Astrocyte (in vitro differentiated cells and primary cell): Measurements from ENCODE around the gene TBCEL. TPM values are rescaled to one million over a fixed set of nuclear protein-coding genes. Genes with fewer than 3 reads are reported as not detected.
A peak's percentile ranks its signal among the peaks of the same experiment; 100 is the strongest.

Experiments
- DNase-seq: peaks from one replicate; pipeline ENCODE4 v3.0.0-alpha.2; 2010; ENCODE audit warnings: low read depth
- FAIRE-seq: peaks from 2 replicates; lab custom pipeline; 2011; peaks lifted over from hg19 to GRCh38; lab: Jason Lieb, UNC
- H2AFZ ChIP-seq: 2 replicates; pipeline ENCODE4 v1.6.0; 2012; ENCODE audit warnings: low read depth, low read length, inconsistent platforms
- H3K27ac ChIP-seq: 2 replicates; pipeline ENCODE4 v1.5.1; 2011; ENCODE audit warnings: low read depth, low read length, inconsistent platforms
- H3K27me3 ChIP-seq: 2 replicates; pipeline ENCODE4 v1.6.0; 2011; ENCODE audit warnings: low read length, inconsistent platforms; ENCODE audit not compliant: insufficient read depth
- H3K36me3 ChIP-seq: 2 replicates; pipeline ENCODE4 v1.5.1; 2011; ENCODE audit warnings: low read length, inconsistent platforms; ENCODE audit not compliant: insufficient read depth
- H3K4me1 ChIP-seq: 2 replicates; pipeline ENCODE4 v1.5.1; 2011; ENCODE audit warnings: low read length, inconsistent platforms; ENCODE audit not compliant: insufficient read depth
- H3K4me2 ChIP-seq: 2 replicates; pipeline ENCODE4 v1.6.0; 2012; ENCODE audit warnings: low read length, inconsistent platforms
- H3K4me3 ChIP-seq: 2 replicates; pipeline ENCODE4 v1.5.1; 2011; ENCODE audit warnings: low read depth, mild to moderate bottlenecking, low read length, inconsistent platforms; ENCODE audit not compliant: insufficient read depth
- H3K79me2 ChIP-seq: 2 replicates; pipeline ENCODE4 v1.6.0; 2012; ENCODE audit warnings: mild to moderate bottlenecking, low read length, inconsistent platforms; ENCODE audit not compliant: insufficient read depth
- H3K9ac ChIP-seq: 2 replicates; pipeline ENCODE4 v1.6.0; 2012; ENCODE audit warnings: mild to moderate bottlenecking, low read length, inconsistent platforms
- H3K9me3 ChIP-seq: 2 replicates; pipeline ENCODE4 v1.5.1; 2012; ENCODE audit warnings: low read depth, mild to moderate bottlenecking, low read length, inconsistent platforms; ENCODE audit not compliant: insufficient read depth
- H4K20me1 ChIP-seq: 2 replicates; pipeline ENCODE4 v1.6.0; 2012; ENCODE audit warnings: low read length, inconsistent platforms; ENCODE audit not compliant: insufficient read depth
- H3K27ac Mint-ChIP-seq: one replicate; pipeline ENCODE4 v1.8.0; 2021; ENCODE audit warnings: mild to moderate bottlenecking, mixed read lengths; ENCODE audit not compliant: unreplicated experiment
- H3K27me3 Mint-ChIP-seq: one replicate; pipeline ENCODE4 v1.8.0; 2021; ENCODE audit warnings: low read depth, mixed read lengths; ENCODE audit not compliant: unreplicated experiment
- H3K36me3 Mint-ChIP-seq: one replicate; pipeline ENCODE4 v1.8.0; 2021; ENCODE audit warnings: low read depth, mixed read lengths; ENCODE audit not compliant: unreplicated experiment
- H3K4me1 Mint-ChIP-seq: one replicate; pipeline ENCODE4 v1.8.0; 2021; ENCODE audit warnings: low read depth, mixed read lengths; ENCODE audit not compliant: unreplicated experiment
- H3K4me3 Mint-ChIP-seq: one replicate; pipeline ENCODE4 v1.8.0; 2021; ENCODE audit warnings: mild to moderate bottlenecking, moderate library complexity, mixed read lengths; ENCODE audit not compliant: unreplicated experiment
- H3K9me3 Mint-ChIP-seq: one replicate; pipeline ENCODE4 v1.8.0; 2021; ENCODE audit warnings: mild to moderate bottlenecking, mixed read lengths; ENCODE audit not compliant: unreplicated experiment
- EZH2 ChIP-seq: IDR thresholded peaks from 2 replicates; pipeline ENCODE4 v1.6.1; 2012; ENCODE audit warnings: mild to moderate bottlenecking, low read length, inconsistent platforms; ENCODE audit not compliant: insufficient read depth
- total RNA-seq: library from RNA; stranded (reverse); gene quantifications from 2 replicates; pipeline ENCODE4 v1.2.1, GENCODE V29; 2021
- TF ChIP-seq, protein P1 (sequence below): IDR thresholded peaks from 2 replicates; pipeline ENCODE4 v1.5.1; 2011; ENCODE audit warnings: low read depth, mild to moderate bottlenecking, inconsistent platforms, low read length, moderate library complexity; ENCODE audit not compliant: insufficient read depth

TBCEL gene
- total RNA-seq, 1 donor from 2014 or later: 25.9 TPM

DNA sequence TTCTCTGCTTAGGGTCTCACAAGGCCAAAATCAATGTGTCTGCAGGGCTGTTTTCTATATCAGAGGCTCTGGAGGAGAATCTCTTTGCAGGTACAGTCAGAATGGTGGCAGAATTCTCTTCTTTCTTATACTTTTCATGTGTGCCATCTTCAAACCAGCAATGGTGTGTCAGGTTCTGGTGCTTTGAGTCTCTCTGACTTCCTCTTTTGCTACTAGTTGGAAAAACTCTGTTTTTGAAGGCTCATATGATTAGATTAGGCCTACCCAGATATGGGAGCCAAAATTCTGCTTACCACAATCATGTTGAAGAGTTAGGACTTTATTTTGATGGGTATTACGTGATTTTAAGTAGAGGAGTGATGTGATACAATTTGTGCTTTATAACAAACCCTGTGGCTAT is 58.3 kb downstream of the TBCEL start:
- no peak overlapping the region for H2AFZ ChIP-seq
- no peak overlapping the region for H3K9ac ChIP-seq
- H3K36me3 ChIP-seq: peaks cover 8% of the 10 kb centered on the region
- TF ChIP-seq, protein P1, sequence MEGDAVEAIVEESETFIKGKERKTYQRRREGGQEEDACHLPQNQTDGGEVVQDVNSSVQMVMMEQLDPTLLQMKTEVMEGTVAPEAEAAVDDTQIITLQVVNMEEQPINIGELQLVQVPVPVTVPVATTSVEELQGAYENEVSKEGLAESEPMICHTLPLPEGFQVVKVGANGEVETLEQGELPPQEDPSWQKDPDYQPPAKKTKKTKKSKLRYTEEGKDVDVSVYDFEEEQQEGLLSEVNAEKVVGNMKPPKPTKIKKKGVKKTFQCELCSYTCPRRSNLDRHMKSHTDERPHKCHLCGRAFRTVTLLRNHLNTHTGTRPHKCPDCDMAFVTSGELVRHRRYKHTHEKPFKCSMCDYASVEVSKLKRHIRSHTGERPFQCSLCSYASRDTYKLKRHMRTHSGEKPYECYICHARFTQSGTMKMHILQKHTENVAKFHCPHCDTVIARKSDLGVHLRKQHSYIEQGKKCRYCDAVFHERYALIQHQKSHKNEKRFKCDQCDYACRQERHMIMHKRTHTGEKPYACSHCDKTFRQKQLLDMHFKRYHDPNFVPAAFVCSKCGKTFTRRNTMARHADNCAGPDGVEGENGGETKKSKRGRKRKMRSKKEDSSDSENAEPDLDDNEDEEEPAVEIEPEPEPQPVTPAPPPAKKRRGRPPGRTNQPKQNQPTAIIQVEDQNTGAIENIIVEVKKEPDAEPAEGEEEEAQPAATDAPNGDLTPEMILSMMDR: no peak
- TF ChIP-seq EZH2: no peak
- Mint-ChIP-seq H3K36me3 (peaks cover 17% of the 10 kb centered on the region), H3K4me3 (no peak overlapping the region), H3K27ac (no peak overlapping the region), H3K9me3 (no peaks in the 10 kb centered on the region), H3K27me3 (no peaks in the 10 kb centered on the region), H3K4me1 (peaks cover 7% of the 10 kb centered on the region)
- H3K79me2 ChIP-seq: no peaks in the 10 kb centered on the region
- no peak overlapping the region for H3K4me3 ChIP-seq
- no peak for FAIRE-seq
- H3K4me2 ChIP-seq: no peak overlapping the region
- H3K27ac ChIP-seq: no peak overlapping the region
- H4K20me1 ChIP-seq: peaks cover 24% of the 10 kb centered on the region
- H3K4me1 ChIP-seq: peaks cover 4% of the 10 kb centered on the region
- no peaks in the 10 kb centered on the region for H3K9me3 ChIP-seq
- DNase-seq: no peak
- H3K27me3 ChIP-seq: no peaks in the 10 kb centered on the region

DNA sequence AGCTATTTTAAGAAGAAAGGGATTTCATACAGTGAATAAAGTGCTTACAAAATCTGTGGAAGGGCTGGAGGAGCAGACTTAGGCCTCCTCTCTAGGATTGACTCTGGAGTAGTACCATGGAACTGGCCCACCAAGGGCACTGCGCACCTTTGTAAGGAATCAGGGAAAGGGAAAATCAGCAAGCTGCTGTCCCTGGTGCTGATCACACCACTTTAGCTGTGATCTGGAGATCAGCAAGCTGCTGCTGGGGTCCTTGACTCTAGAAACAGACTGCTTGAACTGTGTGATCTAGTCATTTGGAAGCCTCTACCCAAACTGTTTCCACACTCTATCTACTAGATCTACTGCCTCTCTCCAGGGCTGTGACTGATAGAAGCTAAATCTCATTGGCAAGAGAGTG is 58.8 kb downstream of the TBCEL start:
- no peak overlapping the region for H3K4me3 ChIP-seq
- no peak overlapping the region for H3K27ac ChIP-seq
- no peaks in the 10 kb centered on the region for H3K9me3 ChIP-seq
- H4K20me1 ChIP-seq: peaks cover 23% of the 10 kb centered on the region
- no peak overlapping the region for H2AFZ ChIP-seq
- no peak overlapping the region for H3K4me2 ChIP-seq
- DNase-seq: no peak
- FAIRE-seq: no peak
- no peak overlapping the region for H3K27ac Mint-ChIP-seq
- H3K27me3 ChIP-seq: no peaks in the 10 kb centered on the region
- no peak overlapping the region for H3K4me3 Mint-ChIP-seq
- H3K79me2 ChIP-seq: no peaks in the 10 kb centered on the region
- peaks cover 4% of the 10 kb centered on the region for H3K4me1 ChIP-seq
- H3K27me3 Mint-ChIP-seq: no peaks in the 10 kb centered on the region
- no peaks in the 10 kb centered on the region for H3K9me3 Mint-ChIP-seq
- H3K36me3 ChIP-seq: peaks cover 8% of the 10 kb centered on the region
- TF ChIP-seq EZH2: no peak
- TF ChIP-seq, protein P1: no peak
- peaks cover 7% of the 10 kb centered on the region for H3K4me1 Mint-ChIP-seq
- peaks cover 20% of the 10 kb centered on the region for H3K36me3 Mint-ChIP-seq
- no peak overlapping the region for H3K9ac ChIP-seq

DNA sequence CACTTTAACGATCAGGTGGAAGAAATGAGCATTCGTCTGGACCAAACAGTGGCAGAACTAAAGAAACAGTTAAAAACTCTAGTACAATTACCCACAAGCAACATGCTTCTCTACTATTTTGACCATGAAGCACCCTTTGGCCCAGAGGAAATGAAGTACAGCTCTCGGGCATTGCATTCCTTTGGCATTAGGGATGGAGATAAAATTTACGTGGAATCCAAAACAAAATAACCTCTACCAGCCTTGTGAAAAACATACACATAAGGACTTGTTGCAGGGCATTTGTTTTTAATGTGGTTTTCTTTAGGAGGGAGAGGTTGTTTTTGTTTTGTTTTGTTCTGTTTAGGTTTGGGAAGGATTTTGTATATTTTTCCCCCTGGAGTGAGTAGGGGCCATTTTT is 63.0 kb downstream of the TBCEL start:
- TF ChIP-seq, protein P1: no peak
- no peak for TF ChIP-seq EZH2
- Mint-ChIP-seq H3K4me1 (peaks cover 7% of the 10 kb centered on the region), H3K9me3 (no peaks in the 10 kb centered on the region), H3K36me3 (peaks cover 18% of the 10 kb centered on the region), H3K4me3 (no peak overlapping the region), H3K27me3 (no peaks in the 10 kb centered on the region), H3K27ac (peak overlapping the region; percentile 36)
- H3K4me1 ChIP-seq: peaks cover 4% of the 10 kb centered on the region
- H3K4me3 ChIP-seq: no peak overlapping the region
- H3K36me3 ChIP-seq: peaks cover 3% of the 10 kb centered on the region
- no peaks in the 10 kb centered on the region for H3K27me3 ChIP-seq
- peaks cover 29% of the 10 kb centered on the region for H4K20me1 ChIP-seq
- no peaks in the 10 kb centered on the region for H3K9me3 ChIP-seq
- no peak overlapping the region for H3K27ac ChIP-seq
- no peak overlapping the region for H2AFZ ChIP-seq
- DNase-seq (no peak), FAIRE-seq (no peak)
- no peak overlapping the region for H3K9ac ChIP-seq
- no peaks in the 10 kb centered on the region for H3K79me2 ChIP-seq
- H3K4me2 ChIP-seq: no peak overlapping the region
